GM23338 (cell line): Measurements from ENCODE around the gene NIBAN1. TPM values are rescaled to one million over a fixed set of nuclear protein-coding genes. Genes with fewer than 3 reads are reported as not detected.

Source experiments
- ATAC-seq: fragments of 200-7000 bp; cut with Tn5 transposase; 3 replicates; pipeline ENCODE4 v1.9.1; 2020
- DNase-seq: peaks from one replicate; pipeline ENCODE4 v3.0.0-alpha.2; 2015; ENCODE audit warnings: low spot score
- H2AFZ ChIP-seq: fragments of 200-600 bp; sonication (generic); 2 replicates; pipeline ENCODE4 v1.8.0; 2016; ENCODE audit warnings: antibody characterized with exemption, mild to moderate bottlenecking, moderate library complexity
- H3F3A ChIP-seq: fragments of 200-600 bp; sonication (generic); replicated peaks from 2 replicates; pipeline ENCODE4 v1.8.0; 2017; ENCODE audit warnings: antibody characterized with exemption, mixed run types, low read depth
- H3K27ac ChIP-seq: fragments of 200-600 bp; sonication (generic); 2 replicates; pipeline ENCODE4 v1.6.1; 2016; ENCODE audit warnings: low read depth
- H3K27me3 ChIP-seq: fragments of 200-600 bp; sonication (generic); 2 replicates; pipeline ENCODE4 v1.8.0; 2016; ENCODE audit warnings: mild to moderate bottlenecking, mixed run types, moderate library complexity; ENCODE audit not compliant: insufficient read depth
- H3K36me3 ChIP-seq: fragments of 200-600 bp; sonication (generic); 2 replicates; pipeline ENCODE4 v1.8.0; 2016; ENCODE audit warnings: mild to moderate bottlenecking; ENCODE audit not compliant: insufficient read depth
- H3K4me1 ChIP-seq: fragments of 200-600 bp; sonication (generic); 2 replicates; pipeline ENCODE4 v1.8.0; 2016; ENCODE audit warnings: mild to moderate bottlenecking, moderate library complexity; ENCODE audit not compliant: insufficient read depth
- H3K4me2 ChIP-seq: fragments of 200-600 bp; sonication (generic); 2 replicates; pipeline ENCODE4 v1.7.1; 2017; ENCODE audit warnings: mixed run types
- H3K4me3 ChIP-seq: fragments of 200-600 bp; sonication (generic); 2 replicates; pipeline ENCODE4 v1.6.1; 2016; ENCODE audit warnings: mixed run types
- H3K79me2 ChIP-seq: fragments of 200-600 bp; sonication (generic); replicated peaks from 2 replicates; pipeline ENCODE4 v1.8.0; 2017; ENCODE audit warnings: mild to moderate bottlenecking; ENCODE audit not compliant: insufficient read depth
- H3K9me2 ChIP-seq: fragments of 200-600 bp; sonication (generic); 2 replicates; pipeline ENCODE4 v1.8.0; 2017; ENCODE audit not compliant: insufficient read depth
- H4K20me1 ChIP-seq: fragments of 200-600 bp; sonication (generic); replicated peaks from 2 replicates; pipeline ENCODE4 v1.8.0; 2017; ENCODE audit warnings: mild to moderate bottlenecking; ENCODE audit not compliant: insufficient read depth
- H3K27ac Mint-ChIP-seq: 2 replicates; pipeline ENCODE4 v1.8.0; 2020; ENCODE audit warnings: inconsistent platforms, mild to moderate bottlenecking, moderate library complexity, mixed read lengths
- H3K27me3 Mint-ChIP-seq: 3 replicates; pipeline ENCODE4 v1.8.0; 2022; ENCODE audit warnings: low read depth, mild to moderate bottlenecking, moderate library complexity, mixed read lengths, inconsistent platforms; ENCODE audit not compliant: insufficient read depth, poor library complexity
- H3K36me3 Mint-ChIP-seq: 3 replicates; pipeline ENCODE4 v1.8.0; 2021; ENCODE audit warnings: low read depth, mild to moderate bottlenecking, inconsistent platforms, moderate library complexity, mixed read lengths
- H3K4me1 Mint-ChIP-seq: 3 replicates; pipeline ENCODE4 v1.8.0; 2020; ENCODE audit warnings: mild to moderate bottlenecking, inconsistent platforms, mixed read lengths
- H3K4me3 Mint-ChIP-seq: 3 replicates; pipeline ENCODE4 v1.8.0; 2021; ENCODE audit warnings: moderate library complexity, mild to moderate bottlenecking, inconsistent platforms, mixed read lengths
- H3K9me3 Mint-ChIP-seq: 3 replicates; pipeline ENCODE4 v1.8.0; 2020; ENCODE audit warnings: moderate library complexity, mild to moderate bottlenecking, inconsistent platforms, mixed read lengths
- CREB1 ChIP-seq: fragments of 250-450 bp; sonication (Bioruptor Pico); IDR thresholded peaks from 2 replicates; pipeline ENCODE4 v1.5.0; 2020; ENCODE audit warnings: low read depth, mild to moderate bottlenecking, moderate library complexity
- CTCF ChIP-seq, 2 experiments: fragments of 200-600 bp in 1 of 2; sonication (generic) in 1 of 2; conservative IDR thresholded peaks; 2 replicates each; pipeline versions ENCODE4 v1.5.1 to v1.6.1; 2016 to 2017; ENCODE audit warnings: antibody characterized with exemption in 2 of 2, low read depth in 2 of 2, mild to moderate bottlenecking in 2 of 2, moderate library complexity in 1 of 2
- ETS1 ChIP-seq: IDR thresholded peaks from 2 replicates; pipeline ENCODE4 v1.6.1; 2016; ENCODE audit warnings: antibody characterized with exemption
- EZH2 ChIP-seq: fragments of 200-600 bp; sonication (generic); IDR thresholded peaks from one replicate; pipeline ENCODE4 v1.8.0; 2017; ENCODE audit warnings: antibody characterized with exemption, mild to moderate bottlenecking, low read depth; ENCODE audit not compliant: unreplicated experiment
- NANOG ChIP-seq: IDR thresholded peaks from 2 replicates; pipeline ENCODE4 v1.6.1; 2016; ENCODE audit warnings: antibody characterized with exemption, borderline replicate concordance
- POLR2AphosphoS5 ChIP-seq: IDR thresholded peaks from 2 replicates; pipeline ENCODE4 v1.6.1; 2016; ENCODE audit warnings: antibody characterized with exemption, low read depth
- STAT1 ChIP-seq: IDR thresholded peaks from one replicate; pipeline ENCODE4 v1.6.1; 2016; ENCODE audit warnings: antibody characterized with exemption; ENCODE audit not compliant: unreplicated experiment
- ZNF462 ChIP-seq: fragments of 250-450 bp; sonication (Bioruptor Pico); IDR thresholded peaks from 2 replicates; pipeline ENCODE4 v1.5.0; 2020; ENCODE audit warnings: mild to moderate bottlenecking, moderate library complexity
- polyA plus RNA-seq: library from polyadenylated mRNA; unstranded; fragments of >200 nt; fragmentation: Nextera tagmentation; extraction: Ambion mirVana; gene quantifications from 2 replicates; pipeline ENCODE4 v1.2.1, GENCODE V29; 2016
- total RNA-seq: library from RNA; depleted of rRNA; stranded (reverse); fragments of >200 nt; shearing (Covaris generic); gene quantifications from 2 replicates; pipeline ENCODE4 v1.2.3, GENCODE V29; 2014

Gene NIBAN1
- total and polyA plus RNA-seq, 2 experiments from 2014 or later, result 5.5 to 12.3 TPM

GRCh38 chr1:184950906-184951305 is 23.4 kb downstream of the NIBAN1 start (continued):
- TF ChIP-seq ZNF462 (CRISPR knock-in tag) (no peak), NANOG (no peak), EZH2 (no peak), CTCF (conservative IDR thresholded peaks at IDR 0.05; ENCODE audit: low read depth in 2 of 2) (no peak)

GRCh38 chr1:184950227-184950626 is 24.1 kb downstream of the NIBAN1 start:
- Histone ChIP-seq H3K4me2 (no peak overlapping the region), H3K9me2 (no peaks in the 10 kb centered on the region), H3K27me3 (no peaks in the 10 kb centered on the region)
- TF ChIP-seq POLR2AphosphoS5 (no peak), NANOG (no peak), STAT1 (no peak), EZH2 (no peak), ETS1 (no peak), CREB1 (CRISPR knock-in tag) (no peak)

More at GRCh38 chr1:184950227-184950626, 24.1 kb downstream of the NIBAN1 start:
- ATAC-seq, result no peak
- Mint-ChIP-seq H3K27me3 (peaks cover 1% of the 10 kb centered on the region), H3K4me3 (no peak overlapping the region), H3K4me1 (peaks cover 26% of the 10 kb centered on the region), H3K9me3 (no peaks in the 10 kb centered on the region), H3K36me3 (no peaks in the 10 kb centered on the region), H3K27ac (no peak overlapping the region)
- Histone ChIP-seq H3K79me2 (no peaks in the 10 kb centered on the region), H3K4me1 (peaks cover 17% of the 10 kb centered on the region), H3F3A (no peaks in the 10 kb centered on the region), H3K27ac (no peak overlapping the region), H4K20me1 (no peaks in the 10 kb centered on the region), H3K36me3 (no peaks in the 10 kb centered on the region), H3K4me3 (no peak overlapping the region), H2AFZ (no peak overlapping the region)
- DNase-seq, result no peak
